ENCODE data around the gene ETDA.
"Not testable (repeated sequence)": the region's sequence is repeated elsewhere in the genome, so short reads cannot be mapped to it uniquely, and the experiment has no call there.

GRCh38 chrX:135245989-135246388, 5.9 kb upstream of the ETDA start:
- not testable (repeated sequence) for TF ChIP-seq POLR2AphosphoS5, POLR2A, EP300 (IDR thresholded peaks at IDR 0.05)
- TF ChIP-seq, protein P1, sequence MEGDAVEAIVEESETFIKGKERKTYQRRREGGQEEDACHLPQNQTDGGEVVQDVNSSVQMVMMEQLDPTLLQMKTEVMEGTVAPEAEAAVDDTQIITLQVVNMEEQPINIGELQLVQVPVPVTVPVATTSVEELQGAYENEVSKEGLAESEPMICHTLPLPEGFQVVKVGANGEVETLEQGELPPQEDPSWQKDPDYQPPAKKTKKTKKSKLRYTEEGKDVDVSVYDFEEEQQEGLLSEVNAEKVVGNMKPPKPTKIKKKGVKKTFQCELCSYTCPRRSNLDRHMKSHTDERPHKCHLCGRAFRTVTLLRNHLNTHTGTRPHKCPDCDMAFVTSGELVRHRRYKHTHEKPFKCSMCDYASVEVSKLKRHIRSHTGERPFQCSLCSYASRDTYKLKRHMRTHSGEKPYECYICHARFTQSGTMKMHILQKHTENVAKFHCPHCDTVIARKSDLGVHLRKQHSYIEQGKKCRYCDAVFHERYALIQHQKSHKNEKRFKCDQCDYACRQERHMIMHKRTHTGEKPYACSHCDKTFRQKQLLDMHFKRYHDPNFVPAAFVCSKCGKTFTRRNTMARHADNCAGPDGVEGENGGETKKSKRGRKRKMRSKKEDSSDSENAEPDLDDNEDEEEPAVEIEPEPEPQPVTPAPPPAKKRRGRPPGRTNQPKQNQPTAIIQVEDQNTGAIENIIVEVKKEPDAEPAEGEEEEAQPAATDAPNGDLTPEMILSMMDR (IDR thresholded peaks at IDR 0.05), result not testable (repeated sequence)

Data from suprapubic skin (tissue), 4 donors.